GM23248 (cell line): Measurements from ENCODE around the gene DPH3.

Experiments used
- EZH2 ChIP-seq: fragments of 200-600 bp; sonication (generic); IDR thresholded peaks from 2 replicates; pipeline ENCODE4 v1.6.1; 2018; ENCODE audit warnings: antibody characterized with exemption, mild to moderate bottlenecking; ENCODE audit not compliant: insufficient read depth, poor library complexity, severe bottlenecking
- EZH2phosphoT487 ChIP-seq: fragments of 200-600 bp; sonication (generic); IDR thresholded peaks from 2 replicates; pipeline ENCODE4 v1.6.1; 2018; ENCODE audit warnings: antibody characterized with exemption, moderate library complexity, mild to moderate bottlenecking, low read depth; ENCODE audit not compliant: insufficient read depth

GRCh38 chr3:16229681-16230080 is 35.1 kb downstream of the DPH3 start:
- TF ChIP-seq EZH2phosphoT487 (no peak), EZH2 (no peak)
